Measurements from ENCODE around the gene SLC4A2.
"Not testable (repeated sequence)": the region's sequence is repeated elsewhere in the genome, so short reads cannot be mapped to it uniquely, and the experiment has no call there.

SLC4A2 gene

DNA sequence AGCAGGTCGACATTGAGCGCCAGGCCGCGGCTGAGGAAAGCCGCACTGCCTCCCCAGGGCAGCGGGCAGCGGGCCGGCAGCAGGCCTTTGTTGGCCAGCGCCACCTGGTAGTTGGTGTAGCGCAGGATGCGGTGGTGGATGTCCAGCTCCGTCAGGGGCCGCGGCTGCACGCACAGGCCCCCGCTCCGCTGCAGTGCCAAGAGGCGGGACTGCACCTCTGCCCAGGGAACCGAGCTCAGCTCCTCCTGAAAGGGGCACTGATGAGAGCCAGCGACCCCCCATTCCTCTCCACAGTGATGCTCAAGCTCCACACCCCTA is 40.3 kb upstream of the SLC4A2 start:
- TF ChIP-seq, protein P1, sequence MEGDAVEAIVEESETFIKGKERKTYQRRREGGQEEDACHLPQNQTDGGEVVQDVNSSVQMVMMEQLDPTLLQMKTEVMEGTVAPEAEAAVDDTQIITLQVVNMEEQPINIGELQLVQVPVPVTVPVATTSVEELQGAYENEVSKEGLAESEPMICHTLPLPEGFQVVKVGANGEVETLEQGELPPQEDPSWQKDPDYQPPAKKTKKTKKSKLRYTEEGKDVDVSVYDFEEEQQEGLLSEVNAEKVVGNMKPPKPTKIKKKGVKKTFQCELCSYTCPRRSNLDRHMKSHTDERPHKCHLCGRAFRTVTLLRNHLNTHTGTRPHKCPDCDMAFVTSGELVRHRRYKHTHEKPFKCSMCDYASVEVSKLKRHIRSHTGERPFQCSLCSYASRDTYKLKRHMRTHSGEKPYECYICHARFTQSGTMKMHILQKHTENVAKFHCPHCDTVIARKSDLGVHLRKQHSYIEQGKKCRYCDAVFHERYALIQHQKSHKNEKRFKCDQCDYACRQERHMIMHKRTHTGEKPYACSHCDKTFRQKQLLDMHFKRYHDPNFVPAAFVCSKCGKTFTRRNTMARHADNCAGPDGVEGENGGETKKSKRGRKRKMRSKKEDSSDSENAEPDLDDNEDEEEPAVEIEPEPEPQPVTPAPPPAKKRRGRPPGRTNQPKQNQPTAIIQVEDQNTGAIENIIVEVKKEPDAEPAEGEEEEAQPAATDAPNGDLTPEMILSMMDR (IDR thresholded peaks at IDR 0.05; ENCODE audit: insufficient read depth, low read length, missing control alignments): no peak
- H3K4me3 ChIP-seq (ENCODE audit: low read depth, low read length): no peak overlapping the region; the same call in 1 of the 2 replicates
- ChIA-PET POLR2A (interaction anchor here (0.7 to 1.1 kb wide), 2 partner anchors 9 to 1893 kb away, joined by 4 to 6 read pairs; partner anchors contain the start of gene ABCB8), CTCF (interaction anchor here (0.6 to 9.0 kb wide), 25 partner anchors 9 to 550 kb away, joined by 3 to 125 read pairs (median 5); partner anchors contain the start of genes ABCB8, ABCF2 and ASIC3)
- no peak for DNase-seq (ENCODE audit: low read depth, low spot score)

DNA sequence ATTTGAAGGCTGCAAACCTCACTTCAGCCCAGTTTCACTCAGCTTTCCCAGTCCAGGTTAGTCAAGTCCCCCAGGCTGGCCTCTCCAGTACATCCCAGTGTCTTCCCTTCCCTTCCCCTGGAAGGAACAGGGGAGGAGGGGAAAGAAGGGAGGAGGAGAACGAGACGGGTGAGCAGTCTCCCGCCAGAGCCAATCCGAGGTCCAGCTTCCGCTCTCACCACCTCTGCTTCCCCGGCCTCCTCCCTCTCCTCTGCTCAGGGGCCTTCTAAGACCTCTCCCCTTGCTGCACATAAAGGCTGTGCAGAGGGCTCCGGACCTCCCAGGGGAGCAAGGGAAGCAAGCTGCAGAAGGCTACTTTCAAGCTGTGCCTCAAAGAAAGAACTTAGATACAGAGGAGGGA is 39.2 kb upstream of the SLC4A2 start:
- ChIA-PET CTCF (interaction anchor here (0.8 to 9.0 kb wide), 7 partner anchors 8 to 91 kb away, joined by 3 to 125 read pairs (median 34); partner anchors contain the start of gene ABCB8), POLR2A (interaction anchor here (0.6 to 0.9 kb wide), 2 partner anchors 60 to 89 kb away, joined by 3 read pairs; partner anchors contain the start of gene FASTK)
- TF ChIP-seq, protein P1 (IDR thresholded peaks at IDR 0.05; ENCODE audit: insufficient read depth, low read length, missing control alignments): no peak
- DNase-seq (ENCODE audit: low read depth, low spot score): no peak
- H3K4me3 ChIP-seq (ENCODE audit: low read depth, low read length): no peak overlapping the region

DNA sequence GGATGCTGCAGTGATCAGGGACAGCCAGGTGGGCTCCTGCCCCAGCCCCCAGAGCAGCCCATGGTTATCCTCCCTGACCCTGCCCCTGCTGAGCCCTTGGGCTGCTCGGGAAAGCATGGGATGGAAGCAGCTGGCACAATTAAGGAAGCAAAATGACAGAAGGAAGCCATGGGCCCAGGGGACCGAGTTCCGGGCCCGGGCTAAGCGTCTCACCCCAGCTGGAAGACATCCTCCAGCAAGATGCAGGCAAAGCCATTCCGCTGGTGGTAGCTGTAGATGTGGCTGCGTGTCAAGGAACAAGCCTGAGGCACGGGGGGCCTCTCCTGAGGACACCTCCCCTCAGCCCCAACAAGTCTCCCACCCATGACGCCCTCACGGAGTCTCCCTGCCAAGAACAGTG is 36.2 kb upstream of the SLC4A2 start:
- H3K4me3 ChIP-seq (ENCODE audit: low read depth, low read length): no peak overlapping the region
- TF ChIP-seq, protein P1 (IDR thresholded peaks at IDR 0.05; ENCODE audit: insufficient read depth, low read length, missing control alignments): no peak
- DNase-seq (ENCODE audit: low read depth, low spot score): no peak
- CTCF ChIA-PET: interaction anchor here (1.0 to 9.0 kb wide), 3 partner anchors 11 to 88 kb away, joined by 3 to 125 read pairs (median 65); no protein-coding TSS in a partner anchor
- POLR2A ChIA-PET: interaction anchor here (1.1 kb wide), 1 partner anchor 13 kb away, joined by 3 read pairs; no protein-coding TSS in a partner anchor

DNA sequence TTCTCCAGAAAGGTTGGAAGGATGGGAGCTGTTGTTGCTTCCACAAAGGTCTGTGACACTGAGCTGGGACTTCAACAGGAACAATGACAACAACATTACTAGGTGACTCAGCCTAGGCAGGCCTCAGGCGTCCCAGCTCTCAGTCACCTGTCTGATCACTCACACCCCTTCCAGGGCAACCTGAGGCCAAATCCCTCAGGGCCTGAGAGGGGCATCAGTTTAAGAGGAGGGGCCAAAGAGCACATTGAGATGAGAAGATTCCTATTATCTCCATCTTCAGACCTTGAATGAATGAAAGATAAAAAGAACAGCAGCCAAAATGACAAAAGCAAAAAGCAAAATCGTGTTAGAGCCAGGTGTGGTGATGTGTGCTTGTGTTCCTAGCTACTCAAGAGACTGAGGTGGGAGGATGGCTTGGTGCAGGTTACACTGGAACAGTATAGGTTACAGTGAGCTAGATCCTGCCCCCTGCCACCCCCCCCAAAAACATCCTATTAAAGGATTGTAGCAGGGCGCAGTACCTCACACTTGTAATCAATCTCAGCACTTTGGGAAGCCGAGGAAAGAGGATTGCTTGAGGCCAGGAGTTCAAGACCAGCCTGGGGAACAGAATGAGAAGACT is 34.8 kb upstream of the SLC4A2 start, which contains the start of gene ATG9B:
ATG9B (minus strand) TSS at position 60 of the 622 bp plus-strand sequence. CDS start 71 bp downstream, outside the sequence.
- DNase-seq (ENCODE audit: low read depth, low spot score): no peak
- no peak within 1 kb of the TSS for H3K4me3 ChIP-seq (ENCODE audit: low read depth, low read length)
- POLR2A ChIA-PET: no interaction called here
- TF ChIP-seq, protein P1 (IDR thresholded peaks at IDR 0.05; ENCODE audit: insufficient read depth, low read length, missing control alignments): no peak
- CTCF ChIA-PET: interaction anchor here (7.1 to 9.0 kb wide), 2 partner anchors 13 to 87 kb away, joined by 65 to 125 read pairs; no protein-coding TSS in a partner anchor

DNA sequence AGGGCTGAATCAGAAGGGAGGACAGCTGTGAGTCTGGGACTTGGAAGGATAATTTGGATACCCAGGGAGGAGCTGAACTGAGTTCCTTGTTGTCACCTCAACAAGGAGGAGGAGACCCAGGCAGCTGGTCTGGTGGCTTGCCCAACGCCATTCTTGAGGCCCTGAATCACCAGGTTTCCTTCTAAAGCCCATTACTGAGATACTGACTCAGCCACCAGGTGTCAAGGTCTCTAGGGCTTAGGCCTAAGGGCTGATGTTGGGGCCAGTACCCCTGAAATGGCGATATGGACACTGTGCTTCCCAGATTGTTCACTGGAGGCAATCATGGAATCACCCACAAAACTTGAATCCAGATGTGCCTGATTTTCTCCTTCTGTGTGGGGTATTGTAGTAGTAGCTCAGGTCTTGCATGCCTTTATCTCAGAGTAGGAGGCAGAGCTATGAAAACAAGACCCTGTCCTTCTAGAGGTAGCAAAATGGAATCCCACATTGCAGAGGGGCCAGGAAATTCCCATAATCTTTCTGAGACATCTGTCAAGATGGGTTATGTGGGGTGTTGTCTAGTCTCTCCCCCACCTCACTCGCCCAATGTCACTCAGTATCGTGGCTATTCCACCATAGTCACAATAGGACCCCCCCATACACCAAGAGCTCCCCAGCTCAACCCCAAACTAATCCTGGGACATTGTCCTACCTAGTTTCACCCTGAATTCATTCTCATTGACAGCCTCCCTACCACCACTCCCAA is 33.3 kb upstream of the SLC4A2 start:
- CTCF ChIA-PET: interaction anchor here (5.5 to 7.1 kb wide), 3 partner anchors 8 to 84 kb away, joined by 60 to 77 read pairs (median 65); no protein-coding TSS in a partner anchor
- no peak overlapping the region for H3K4me3 ChIP-seq (ENCODE audit: low read depth, low read length)
- no peak for DNase-seq (ENCODE audit: low read depth, low spot score)
- TF ChIP-seq, protein P1 (IDR thresholded peaks at IDR 0.05; ENCODE audit: insufficient read depth, low read length, missing control alignments): no peak
- POLR2A ChIA-PET: no interaction called here

DNA sequence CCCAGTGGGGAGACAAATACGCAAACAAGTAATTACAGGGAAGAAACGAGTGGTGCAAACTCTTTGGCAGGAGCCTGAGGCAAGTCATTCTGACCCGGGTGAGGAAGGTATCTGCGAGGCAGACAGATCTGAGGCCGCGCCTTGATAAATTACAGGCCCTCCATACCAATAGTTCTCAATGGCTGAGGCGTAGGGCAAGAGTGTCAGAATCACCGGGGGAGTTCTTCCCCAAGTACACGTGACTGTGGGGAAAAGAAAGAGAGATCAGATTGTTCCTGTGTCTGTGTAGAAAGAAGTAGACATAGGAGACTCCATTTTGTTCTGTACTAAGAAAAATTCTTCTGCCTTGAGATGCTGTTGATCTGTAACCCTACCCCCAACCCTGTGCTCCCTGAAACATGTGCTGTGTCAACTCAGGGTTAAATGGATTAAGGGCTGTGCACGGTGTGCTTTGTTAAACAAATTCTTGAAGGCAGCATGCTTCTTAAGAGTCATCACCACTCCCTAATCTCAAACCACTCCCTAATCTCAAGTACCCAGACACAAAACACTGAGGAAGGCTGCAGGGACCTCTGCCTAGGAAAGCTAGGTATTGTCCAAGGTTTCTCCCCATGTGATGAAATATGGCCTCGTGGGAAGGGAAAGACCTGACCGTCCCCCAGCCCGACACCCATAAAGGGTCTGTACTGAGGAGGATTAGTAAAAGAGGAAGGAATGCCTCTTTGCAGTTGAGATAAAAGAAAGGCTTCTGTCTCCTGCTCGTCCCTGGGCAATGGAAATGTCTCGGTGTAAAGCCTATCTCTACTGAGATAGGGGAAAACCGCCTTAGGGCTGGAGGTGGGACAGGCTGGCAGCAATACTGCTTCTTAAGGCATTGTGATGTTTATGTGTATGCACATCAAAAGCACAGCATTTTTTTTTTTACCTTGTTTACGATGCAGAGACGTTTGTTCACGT is 32.3 kb upstream of the SLC4A2 start:
- not testable (repeated sequence) for DNase-seq (ENCODE audit: low read depth, low spot score); H3K4me3 ChIP-seq (ENCODE audit: low read depth, low read length)
- ChIA-PET CTCF (interaction anchor here (5.5 to 7.1 kb wide), 3 partner anchors 9 to 83 kb away, joined by 60 to 77 read pairs (median 65); no protein-coding TSS in a partner anchor), POLR2A (interaction anchor here (1.4 to 1.5 kb wide), 2 partner anchors 31 to 86 kb away, joined by 5 to 9 read pairs; partner anchors contain the start of gene CDK5)

DNA sequence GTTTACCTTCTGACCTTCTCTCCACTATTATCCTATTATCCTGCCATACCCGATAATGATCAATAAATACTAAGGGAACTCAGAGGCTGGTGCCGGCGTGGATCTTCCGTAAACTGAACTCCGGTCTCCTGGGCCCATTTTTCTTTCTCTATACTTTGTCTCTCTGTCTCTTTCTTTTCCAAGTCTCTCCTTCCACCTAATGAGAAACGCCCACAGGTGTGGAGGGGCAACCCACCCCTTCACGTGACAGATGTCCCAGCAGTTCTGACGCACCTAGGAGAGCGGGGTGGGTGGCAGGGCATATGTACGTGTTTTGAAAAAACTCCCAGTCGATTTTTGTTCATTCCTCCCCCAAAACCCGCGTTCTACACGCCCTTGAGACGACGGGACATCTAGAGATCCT is 31.7 kb upstream of the SLC4A2 start:
- ChIA-PET POLR2A (interaction anchor here (0.7 to 1.9 kb wide), 9 partner anchors 9 to 86 kb away, joined by 3 to 13 read pairs (median 5); partner anchors contain the start of genes CDK5 and FASTK), CTCF (interaction anchor here (0.6 to 5.6 kb wide), 9 partner anchors 10 to 86 kb away, joined by 3 to 77 read pairs (median 4); partner anchors contain the start of genes CDK5 and NOS3)
- DNase-seq (ENCODE audit: low read depth, low spot score): not testable (repeated sequence)
- H3K4me3 ChIP-seq (ENCODE audit: low read depth, low read length): peak overlapping the region; percentile 83
